H1 (cell line): ENCODE data around the gene ISLR2. TPM values are rescaled to one million over a fixed set of nuclear protein-coding genes. Genes with fewer than 3 reads are reported as not detected.
A peak's percentile ranks its signal among the peaks of the same experiment; 100 is the strongest.

Source experiments
- CTCF ChIA-PET: fragments of 300-600 bp; sonication (Branson Sonifier 250); formaldehyde crosslinking; loops from one replicate; lab custom pipeline; 2021; ENCODE audit not compliant: partially characterized antibody; lab: Charles Lee
- POLR2A ChIA-PET: fragments of 300-600 bp; sonication (Branson Sonifier 250); formaldehyde crosslinking; loops from one replicate; lab custom pipeline; 2021; ENCODE audit warnings: inconsistent platforms; ENCODE audit not compliant: partially characterized antibody; lab: Charles Lee
- DNase-seq, 2 experiments: peaks; one replicate each; pipeline versions ENCODE4 v3.0.0 to v3.0.0-alpha.2; 2010 to 2022; ENCODE audit warnings: low spot score in 2 of 2, low read depth in 1 of 2, mixed read lengths in 1 of 2
- FAIRE-seq: peaks from 2 replicates; lab custom pipeline; 2011; peaks lifted over from hg19 to GRCh38; lab: Jason Lieb, UNC
- H2AFZ ChIP-seq: 2 replicates; pipeline ENCODE4 v1.8.1; 2012; ENCODE audit warnings: low read length, inconsistent platforms
- H2AK5ac ChIP-seq: 2 replicates; pipeline ENCODE4 v1.6.1; 2013; ENCODE audit warnings: low read depth, low read length
- H2BK120ac ChIP-seq: replicated peaks from 2 replicates; pipeline ENCODE3; 2013; ENCODE audit warnings: low read depth, low read length, inconsistent platforms
- H2BK12ac ChIP-seq: 2 replicates; pipeline ENCODE4 v1.6.1; 2013; ENCODE audit warnings: low read depth, low read length
- H2BK15ac ChIP-seq: 2 replicates; pipeline ENCODE4 v1.6.1; 2013; ENCODE audit warnings: low read length
- H2BK20ac ChIP-seq: 2 replicates; pipeline ENCODE4 v1.6.1; 2013; ENCODE audit warnings: low read length
- H2BK5ac ChIP-seq: 2 replicates; pipeline ENCODE4 v1.6.1; 2013; ENCODE audit warnings: low read depth, low read length
- H3K14ac ChIP-seq: 2 replicates; pipeline ENCODE4 v1.6.1; 2013; ENCODE audit warnings: inconsistent platforms; ENCODE audit not compliant: insufficient read length
- H3K18ac ChIP-seq: 2 replicates; pipeline ENCODE4 v1.6.1; 2013; ENCODE audit warnings: low read length; ENCODE audit errors: extremely low read depth
- H3K23ac ChIP-seq: 2 replicates; pipeline ENCODE4 v1.6.1; 2013; ENCODE audit warnings: inconsistent platforms; ENCODE audit not compliant: insufficient read length
- H3K23me2 ChIP-seq: 2 replicates; pipeline ENCODE4 v1.6.1; 2013; ENCODE audit warnings: low read depth, low read length
- H3K27ac ChIP-seq: 2 replicates; pipeline ENCODE4 v1.6.1; 2011; ENCODE audit warnings: low read depth, low read length, inconsistent platforms
- H3K27me3 ChIP-seq, 4 experiments: replicated peaks in 1 of 4; 1 replicate in 1 of 4; 2 replicates in 3 of 4; pipeline versions ENCODE4 v1.6.1 to v1.8.1; 2011 to 2013; ENCODE audit warnings: low read length in 3 of 4, mild to moderate bottlenecking in 3 of 4, inconsistent platforms in 2 of 4, mixed read lengths in 2 of 4, moderate library complexity in 1 of 4; ENCODE audit not compliant: control insufficient read depth in 3 of 4, insufficient read depth in 3 of 4; ENCODE audit errors: extremely low read depth in 1 of 4
- H3K36me3 ChIP-seq, 4 experiments: 2 replicates each; pipeline versions ENCODE4 v1.6.1 to v1.8.1; 2011 to 2013; ENCODE audit warnings: mild to moderate bottlenecking in 4 of 4, low read length in 3 of 4, moderate library complexity in 2 of 4, control low read depth in 1 of 4, inconsistent platforms in 1 of 4; ENCODE audit not compliant: insufficient read depth in 4 of 4, control insufficient read depth in 2 of 4
- H3K4ac ChIP-seq: replicated peaks from 2 replicates; pipeline ENCODE3; 2013; ENCODE audit warnings: low read length, low read depth, mixed read lengths, inconsistent platforms; ENCODE audit not compliant: insufficient read length
- H3K4me1 ChIP-seq, 4 experiments: replicated peaks in 1 of 4; 1 replicate in 1 of 4; 2 replicates in 3 of 4; pipeline versions ENCODE4 v1.6.1 to v1.8.1; 2011 to 2013; ENCODE audit warnings: low read length in 3 of 4, inconsistent platforms in 2 of 4, mixed read lengths in 1 of 4; ENCODE audit not compliant: insufficient read depth in 4 of 4, control insufficient read depth in 3 of 4
- H3K4me2 ChIP-seq, 2 experiments: 2 replicates each; pipeline versions ENCODE4 v1.6.1 to v1.8.1; 2011 to 2013; ENCODE audit warnings: low read depth in 2 of 2, low read length in 2 of 2, control low read depth in 1 of 2, inconsistent platforms in 1 of 2, mild to moderate bottlenecking in 1 of 2; ENCODE audit not compliant: insufficient read depth in 1 of 2
- H3K4me3 ChIP-seq, 4 experiments: fragments of 200-600, 300-600 bp in 1 of 4; sonication (generic), shearing (Covaris generic), sonication (Bioruptor Twin) in 1 of 4; 2 replicates each; pipeline versions ENCODE4 v1.5.1 to v1.8.1; 2011 to 2016; ENCODE audit warnings: low read length in 4 of 4, low read depth in 3 of 4, control low read depth in 2 of 4, inconsistent platforms in 2 of 4, mild to moderate bottlenecking in 2 of 4, mixed read lengths in 1 of 4, moderate library complexity in 1 of 4; ENCODE audit not compliant: insufficient read depth in 2 of 4; ENCODE audit errors: extremely low read depth in 1 of 4
- H3K56ac ChIP-seq: replicated peaks from 2 replicates; pipeline ENCODE3; 2013; ENCODE audit warnings: low read depth, mild to moderate bottlenecking, mixed read lengths, low read length, inconsistent platforms; ENCODE audit not compliant: insufficient read length
- H3K79me1 ChIP-seq: 2 replicates; pipeline ENCODE4 v1.6.1; 2013; ENCODE audit warnings: low read depth, low read length, control low read depth
- H3K79me2 ChIP-seq, 2 experiments: 2 replicates each; pipeline versions ENCODE4 v1.6.1 to v1.8.1; 2012 to 2013; ENCODE audit warnings: low read length in 2 of 2, mild to moderate bottlenecking in 2 of 2, inconsistent platforms in 1 of 2; ENCODE audit not compliant: insufficient read depth in 2 of 2, control insufficient read depth in 1 of 2
- H3K9ac ChIP-seq, 4 experiments: replicated peaks in 1 of 4; 1 replicate in 1 of 4; 2 replicates in 3 of 4; pipeline versions ENCODE4 v1.6.1 to v1.8.1; 2011 to 2013; ENCODE audit warnings: low read depth in 3 of 4, low read length in 3 of 4, control low read depth in 2 of 4, mild to moderate bottlenecking in 2 of 4, moderate library complexity in 2 of 4, inconsistent platforms in 1 of 4; ENCODE audit errors: extremely low read depth in 1 of 4
- H3K9me3 ChIP-seq, 2 experiments: 2 replicates each; pipeline versions ENCODE4 v1.6.1 to v1.8.1; 2012 to 2013; ENCODE audit warnings: mild to moderate bottlenecking in 2 of 2, moderate library complexity in 2 of 2, control low read depth in 1 of 2, inconsistent platforms in 1 of 2, low read depth in 1 of 2, low read length in 1 of 2, mixed read lengths in 1 of 2; ENCODE audit not compliant: insufficient read depth in 2 of 2
- H4K20me1 ChIP-seq, 2 experiments: replicated peaks in 1 of 2; 2 replicates each; pipeline versions ENCODE3 to v1.8.1; 2011 to 2013; ENCODE audit warnings: inconsistent platforms in 2 of 2, low read length in 2 of 2, mild to moderate bottlenecking in 1 of 2; ENCODE audit not compliant: insufficient read depth in 2 of 2, control insufficient read depth in 1 of 2
- H4K5ac ChIP-seq: 2 replicates; pipeline ENCODE4 v1.6.1; 2013; ENCODE audit warnings: low read length, low read depth, mixed read lengths, inconsistent platforms; ENCODE audit not compliant: insufficient read length
- H4K8ac ChIP-seq: 2 replicates; pipeline ENCODE4 v1.8.0; 2013; ENCODE audit warnings: mild to moderate bottlenecking, moderate library complexity, low read length, inconsistent platforms; ENCODE audit not compliant: insufficient read depth; ENCODE audit errors: extremely low read depth
- H4K91ac ChIP-seq: replicated peaks from 2 replicates; pipeline ENCODE3; 2013; ENCODE audit warnings: low read length, mixed read lengths, inconsistent platforms; ENCODE audit not compliant: insufficient read length
- CBX8 ChIP-seq: fragments of 300-800, 300-1000 bp; sonication (generic); IDR thresholded peaks from 2 replicates; pipeline ENCODE4 v1.7.1; 2016; ENCODE audit warnings: low read depth, low read length, borderline replicate concordance
- NANOG ChIP-seq: IDR thresholded peaks from 2 replicates; pipeline ENCODE4 v1.6.1; 2011; ENCODE audit warnings: low read length, low read depth, mild to moderate bottlenecking, inconsistent platforms; ENCODE audit not compliant: insufficient read depth, poor library complexity, severe bottlenecking
- SUZ12 ChIP-seq: fragments of 200-600 bp; sonication (generic); IDR thresholded peaks from 2 replicates; pipeline ENCODE4 v1.6.1; 2012; ENCODE audit warnings: mild to moderate bottlenecking, inconsistent platforms, low read length, moderate library complexity, mixed read lengths
- WGBS, 2 experiments: shearing (Covaris generic) in 1 of 2; methylation state at CpG; one replicate each; pipeline versions ENCODE4 v1.1.6 to v1.1.7; 2013 to 2015; ENCODE audit warnings: low lambda C conversion rate in 2 of 2, mixed read lengths in 2 of 2, inconsistent platforms in 1 of 2, low coverage in 1 of 2, missing lambda C conversion rate in 1 of 2; ENCODE audit not compliant: insufficient replicate concordance in 2 of 2, insufficient coverage in 1 of 2, insufficient read length in 1 of 2; ENCODE audit errors: extremely low coverage in 1 of 2, missing lambda C conversion rate in 1 of 2; 5-methylcytosine and 5-hydroxymethylcytosine counted together
- polyA plus RNA-seq, 7 experiments: library from polyadenylated mRNA; depleted of rRNA in 3 of 7; stranded (reverse) in 5 of 7; unstranded in 2 of 7; fragments of >200 nt in 5 of 7; fragments of 200-250 nt in 2 of 7; gene quantifications; 1 replicate in 5 of 7; 2 replicates in 1 of 7; 4 replicates in 1 of 7; pipeline versions ENCODE4 v1.2.1 to v1.2.3, GENCODE V29; 2011 to 2013; ENCODE audit warnings: missing spikeins in 2 of 7, mixed read lengths in 2 of 7
- total RNA-seq: library from RNA; stranded (reverse); fragmentation: NEBNext Ultra II Directional; extraction: Animal tissue kit (Norgen Biotek cat#: 25700); gene quantifications from 2 replicates; pipeline ENCODE4 v1.2.1, GENCODE V29; 2021

Gene ISLR2
- total and polyA plus RNA-seq, 2 of the 8 experiments (the other 6 are each of a cell fraction or from before 2014, with no cell fraction given) = 0.47 to 0.58 TPM

DNA sequence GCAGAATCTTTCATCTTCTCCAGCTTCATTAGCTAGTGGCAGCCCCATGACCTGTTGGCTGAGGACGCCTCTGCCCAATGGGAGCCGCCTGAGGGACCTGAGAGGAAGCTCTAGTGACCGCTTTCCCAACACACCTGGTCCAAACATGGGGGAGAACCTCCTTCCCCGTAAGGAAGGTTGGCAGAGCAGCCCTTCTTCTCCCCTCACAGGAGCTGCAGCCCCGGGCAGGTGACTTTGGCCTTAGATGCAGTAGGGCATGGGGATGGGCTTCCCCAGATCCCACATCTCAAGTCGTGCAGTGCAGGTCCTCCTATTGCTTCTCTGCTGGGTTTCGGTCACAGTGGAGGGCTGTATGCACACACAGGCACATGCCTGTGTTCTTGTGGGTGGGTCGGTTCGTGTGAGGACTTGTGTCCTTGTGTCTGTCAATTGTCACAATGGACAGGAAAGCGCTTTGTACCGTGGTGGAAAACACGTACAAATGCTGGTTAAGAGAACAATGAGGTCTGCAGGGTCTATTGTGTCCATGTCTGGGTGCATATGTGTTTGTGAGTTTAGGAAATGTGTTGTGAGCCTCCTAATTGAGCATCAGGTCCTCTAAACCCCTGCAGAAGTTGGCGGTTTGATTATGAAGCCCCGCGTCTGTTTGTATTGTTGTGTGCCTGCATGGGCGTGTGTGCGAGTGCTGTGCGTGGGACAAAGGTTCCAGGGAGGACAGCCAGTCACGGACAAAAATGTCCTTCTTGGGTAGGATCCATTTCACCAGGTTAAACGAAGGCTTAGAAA lies 1.4 kb downstream of the ISLR2 start:
- FAIRE-seq = no peak
- H4K20me1 ChIP-seq = peaks cover 7 to 13% of the 10 kb centered on the region in 2 experiments
- no peaks in the 10 kb centered on the region for H3K79me2 ChIP-seq
- no peak overlapping the region for H2BK5ac ChIP-seq
- no peak overlapping the region; the same call in 1 of the 2 replicates for H4K8ac ChIP-seq
- 0 out of 2 replicates have a peak overlapping the region, but pooled peaks have one; percentile 18 for H2AK5ac ChIP-seq
- H3K56ac ChIP-seq = no peak overlapping the region
- no peak overlapping the region for H3K27ac ChIP-seq
- peaks cover 80 to 98% (median 93%) of the 10 kb centered on the region in 4 experiments for H3K27me3 ChIP-seq
- H4K5ac ChIP-seq = no peak overlapping the region
- 23% methylated on average over 20 of the region's 20 CpGs; no CpG with 5 or more reads in 1 of the 2 experiments for WGBS, 2 experiments
- H4K91ac ChIP-seq = no peak overlapping the region
- peak overlapping the region; percentile 81 to 83; a peak in 3 of 4 replicates for H3K4me2 ChIP-seq
- peaks cover 0 to 8% of the 10 kb centered on the region in 2 experiments; a peak in 1 of 4 replicates for H3K9me3 ChIP-seq
- no peak overlapping the region for H3K14ac ChIP-seq
- peak overlapping the region; percentile 90; the same call in 1 of the 2 replicates for H2BK15ac ChIP-seq
- H2BK12ac ChIP-seq = peak overlapping the region; percentile 11; the same call in 1 of the 2 replicates
- no peak for DNase-seq
- peak overlapping the region; percentile 36; the same call in 1 of the 2 replicates for H3K18ac ChIP-seq
- POLR2A ChIA-PET = no interaction called here
- H3K79me1 ChIP-seq = no peaks in the 10 kb centered on the region; the same call in 1 of the 2 replicates
- H3K4me1 ChIP-seq = peaks cover 2 to 76% (median 61%) of the 10 kb centered on the region in 4 experiments
- H3K36me3 ChIP-seq = peaks cover 0 to 6% (median 0%) of the 10 kb centered on the region in 4 experiments; a peak in 1 of 8 replicates
- peak overlapping the region in 1 of 4 experiments; percentile 62; a peak in 3 of 8 replicates for H3K4me3 ChIP-seq
- H3K23me2 ChIP-seq = peaks cover 36% of the 10 kb centered on the region; the same call in 1 of the 2 replicates
- CTCF ChIA-PET = interaction anchor here (0.7 to 3.9 kb wide), 13 partner anchors 12 to 189 kb away, joined by 3 to 24 read pairs (median 4); no protein-coding TSS in a partner anchor
- no peak for TF ChIP-seq NANOG
- 0 out of 2 replicates have a peak, but pooled peaks have one; percentile 65 for TF ChIP-seq CBX8
- TF ChIP-seq SUZ12 = peak; percentile 18
- no peak overlapping the region; the same call in 1 of the 2 replicates for H2BK20ac ChIP-seq
- no peak overlapping the region for H3K4ac ChIP-seq
- no peak overlapping the region for H2AFZ ChIP-seq
- H3K9ac ChIP-seq = no peak overlapping the region
- no peak overlapping the region for H2BK120ac ChIP-seq
- no peak overlapping the region for H3K23ac ChIP-seq
